HEK293 (cell line): Measurements from ENCODE around the gene ZNF429.

Experiments used
- CTCF ChIA-PET: fragments of 350-600 bp; formaldehyde crosslinking; extraction: SDS; loops from one replicate; lab custom pipeline; 2021; ENCODE audit warnings: antibody characterized with exemption; lab: Yijun Ruan, JAX
- POLR2A ChIA-PET: fragments of 300-600 bp; formaldehyde crosslinking; extraction: SDS; loops from one replicate; lab custom pipeline; 2020; ENCODE audit warnings: antibody characterized with exemption, inconsistent platforms; lab: Yijun Ruan, JAX
- H3K27ac ChIP-seq: fragments of 200-500 bp; sonication (Bioruptor generic); 2 replicates; pipeline ENCODE4 v1.5.1; 2014; ENCODE audit warnings: low read depth, low read length, control low read depth, inconsistent platforms; ENCODE audit errors: extremely low read depth
- H3K36me3 ChIP-seq, 2 experiments: fragments of 200-500 bp in 1 of 2; sonication (Bioruptor generic) in 1 of 2; 1 replicate in 1 of 2; 2 replicates in 1 of 2; pipeline ENCODE4 v1.5.1; 2014 to 2017; ENCODE audit warnings: inconsistent platforms in 2 of 2, low read length in 2 of 2; ENCODE audit not compliant: control insufficient read depth in 2 of 2, insufficient read depth in 1 of 2
- H3K4me1 ChIP-seq: fragments of 200-500 bp; sonication (Bioruptor generic); 2 replicates; pipeline ENCODE4 v1.5.1; 2014; ENCODE audit warnings: mild to moderate bottlenecking, low read length, inconsistent platforms; ENCODE audit not compliant: control insufficient read depth, insufficient read depth
- H3K4me3 ChIP-seq: 2 replicates; pipeline ENCODE4 v1.5.1; 2011; ENCODE audit warnings: low read depth, mild to moderate bottlenecking, control low read depth, low read length, moderate library complexity
- H3K9me3 ChIP-seq: fragments of 200-500 bp; sonication (Bioruptor generic); 2 replicates; pipeline ENCODE4 v1.5.1; 2014; ENCODE audit warnings: low read depth, low read length, inconsistent platforms; ENCODE audit not compliant: control insufficient read depth, insufficient read depth
- RBAK ChIP-seq: fragments of 450-650 bp; formaldehyde crosslinking; IDR thresholded peaks from 2 replicates; pipeline ENCODE4 v1.5.1; 2016; ENCODE audit warnings: missing biosample characterization, missing genetic modification characterization
- REPIN1 ChIP-seq: fragments of 450-650 bp; formaldehyde crosslinking; IDR thresholded peaks from 2 replicates; pipeline ENCODE4 v1.5.1; 2017; ENCODE audit warnings: missing biosample characterization, missing genetic modification characterization, low read depth
- SP2 ChIP-seq: fragments of 450-650 bp; formaldehyde crosslinking; IDR thresholded peaks from 2 replicates; pipeline ENCODE4 v1.5.1; 2016; ENCODE audit warnings: missing biosample characterization, missing genetic modification characterization
- SP3 ChIP-seq: fragments of 450-650 bp; formaldehyde crosslinking; IDR thresholded peaks from 2 replicates; pipeline ENCODE4 v1.5.1; 2016; ENCODE audit warnings: missing biosample characterization, missing genetic modification characterization
- SP7 ChIP-seq: fragments of 450-650 bp; formaldehyde crosslinking; IDR thresholded peaks from 2 replicates; pipeline ENCODE4 v1.5.1; 2016; ENCODE audit warnings: missing biosample characterization, missing genetic modification characterization
- TRIM28 ChIP-seq: IDR thresholded peaks from 2 replicates; pipeline ENCODE4 v1.6.1; 2011; ENCODE audit warnings: low read length, control low read depth, borderline replicate concordance
- WT1 ChIP-seq: fragments of 450-650 bp; formaldehyde crosslinking; IDR thresholded peaks from 2 replicates; pipeline ENCODE4 v1.5.1; 2016; ENCODE audit warnings: missing biosample characterization, missing genetic modification characterization
- ZBTB17 ChIP-seq: fragments of 450-650 bp; formaldehyde crosslinking; IDR thresholded peaks from 2 replicates; pipeline ENCODE4 v1.5.1; 2016; ENCODE audit warnings: missing biosample characterization, missing genetic modification characterization
- ZBTB20 ChIP-seq: fragments of 450-650 bp; formaldehyde crosslinking; IDR thresholded peaks from 2 replicates; pipeline ENCODE4 v1.5.1; 2016; ENCODE audit warnings: missing biosample characterization, missing genetic modification characterization
- ZFP41 ChIP-seq: fragments of 450-650 bp; formaldehyde crosslinking; IDR thresholded peaks from 2 replicates; pipeline ENCODE4 v1.5.1; 2016; ENCODE audit warnings: missing biosample characterization, missing genetic modification characterization, borderline replicate concordance
- ZNF211 ChIP-seq: fragments of 450-650 bp; formaldehyde crosslinking; IDR thresholded peaks from 2 replicates; pipeline ENCODE4 v1.5.1; 2016; ENCODE audit warnings: low read depth, missing biosample characterization, missing genetic modification characterization
- ZNF223 ChIP-seq: fragments of 450-650 bp; formaldehyde crosslinking; IDR thresholded peaks from 2 replicates; pipeline ENCODE4 v1.5.1; 2016; ENCODE audit warnings: missing biosample characterization, missing genetic modification characterization
- ZNF324 ChIP-seq: fragments of 450-650 bp; formaldehyde crosslinking; IDR thresholded peaks from 2 replicates; pipeline ENCODE4 v1.5.1; 2016; ENCODE audit warnings: missing biosample characterization, missing genetic modification characterization
- ZNF335 ChIP-seq: fragments of 450-650 bp; formaldehyde crosslinking; conservative IDR thresholded peaks from 2 replicates; pipeline ENCODE4 v1.5.1; 2016; ENCODE audit warnings: missing biosample characterization, missing genetic modification characterization
- ZNF341 ChIP-seq: fragments of 450-650 bp; formaldehyde crosslinking; IDR thresholded peaks from 2 replicates; pipeline ENCODE4; 2016; ENCODE audit warnings: low read depth, missing biosample characterization, missing genetic modification characterization
- ZNF610 ChIP-seq: fragments of 450-650 bp; formaldehyde crosslinking; IDR thresholded peaks from 2 replicates; pipeline ENCODE4 v1.5.1; 2016; ENCODE audit warnings: missing biosample characterization, missing genetic modification characterization, borderline replicate concordance
- ZNF629 ChIP-seq: fragments of 450-650 bp; formaldehyde crosslinking; IDR thresholded peaks from 2 replicates; pipeline ENCODE4 v1.5.1; 2017; ENCODE audit warnings: missing biosample characterization, missing genetic modification characterization
- ZNF658 ChIP-seq: fragments of 450-650 bp; formaldehyde crosslinking; IDR thresholded peaks from 2 replicates; pipeline ENCODE4; 2016; ENCODE audit warnings: missing biosample characterization, missing genetic modification characterization
- ZNF660 ChIP-seq: fragments of 450-650 bp; IDR thresholded peaks from 2 replicates; pipeline ENCODE4 v1.5.1; 2018; ENCODE audit warnings: missing biosample characterization, mild to moderate bottlenecking, missing genetic modification characterization
- ZNF670 ChIP-seq: fragments of 450-650 bp; formaldehyde crosslinking; IDR thresholded peaks from 2 replicates; pipeline ENCODE4 v1.5.1; 2016; ENCODE audit warnings: missing biosample characterization, missing genetic modification characterization, low read depth
- ZNF76 ChIP-seq: fragments of 450-650 bp; formaldehyde crosslinking; IDR thresholded peaks from 2 replicates; pipeline ENCODE4; 2016; ENCODE audit warnings: low read depth, missing biosample characterization, missing genetic modification characterization, borderline replicate concordance
- ZNF792 ChIP-seq: fragments of 450-650 bp; formaldehyde crosslinking; IDR thresholded peaks from 2 replicates; pipeline ENCODE4 v1.5.1; 2016; ENCODE audit warnings: missing biosample characterization, missing genetic modification characterization
- ZXDB ChIP-seq: fragments of 450-650 bp; formaldehyde crosslinking; IDR thresholded peaks from 2 replicates; pipeline ENCODE4 v1.5.1; 2016; ENCODE audit warnings: missing biosample characterization, missing genetic modification characterization
- TF ChIP-seq, protein P1 (sequence below): fragments of 450-650 bp; formaldehyde crosslinking; optimal IDR thresholded peaks from 2 replicates; pipeline ENCODE3; 2016; ENCODE audit warnings: missing biosample characterization, mild to moderate bottlenecking, missing genetic modification characterization
- TF ChIP-seq, protein P2 (sequence below): fragments of 450-650 bp; formaldehyde crosslinking; IDR thresholded peaks from 2 replicates; pipeline ENCODE4 v1.5.1; 2016; ENCODE audit warnings: missing biosample characterization, missing genetic modification characterization
- TF ChIP-seq, protein P3 (sequence below): fragments of 450-650 bp; formaldehyde crosslinking; IDR thresholded peaks from 2 replicates; pipeline ENCODE4 v1.5.1; 2017; ENCODE audit warnings: missing biosample characterization, missing genetic modification characterization
- TF ChIP-seq, protein P4 (sequence below): fragments of 450-650 bp; formaldehyde crosslinking; conservative IDR thresholded peaks from 2 replicates; pipeline ENCODE4 v1.5.1; 2016; ENCODE audit warnings: low read depth, missing biosample characterization, missing genetic modification characterization
- TF ChIP-seq, protein P5 (sequence below): fragments of 450-650 bp; formaldehyde crosslinking; IDR thresholded peaks from 2 replicates; pipeline ENCODE4 v1.5.1; 2016; ENCODE audit warnings: missing biosample characterization, missing genetic modification characterization

The ZNF429 gene

DNA sequence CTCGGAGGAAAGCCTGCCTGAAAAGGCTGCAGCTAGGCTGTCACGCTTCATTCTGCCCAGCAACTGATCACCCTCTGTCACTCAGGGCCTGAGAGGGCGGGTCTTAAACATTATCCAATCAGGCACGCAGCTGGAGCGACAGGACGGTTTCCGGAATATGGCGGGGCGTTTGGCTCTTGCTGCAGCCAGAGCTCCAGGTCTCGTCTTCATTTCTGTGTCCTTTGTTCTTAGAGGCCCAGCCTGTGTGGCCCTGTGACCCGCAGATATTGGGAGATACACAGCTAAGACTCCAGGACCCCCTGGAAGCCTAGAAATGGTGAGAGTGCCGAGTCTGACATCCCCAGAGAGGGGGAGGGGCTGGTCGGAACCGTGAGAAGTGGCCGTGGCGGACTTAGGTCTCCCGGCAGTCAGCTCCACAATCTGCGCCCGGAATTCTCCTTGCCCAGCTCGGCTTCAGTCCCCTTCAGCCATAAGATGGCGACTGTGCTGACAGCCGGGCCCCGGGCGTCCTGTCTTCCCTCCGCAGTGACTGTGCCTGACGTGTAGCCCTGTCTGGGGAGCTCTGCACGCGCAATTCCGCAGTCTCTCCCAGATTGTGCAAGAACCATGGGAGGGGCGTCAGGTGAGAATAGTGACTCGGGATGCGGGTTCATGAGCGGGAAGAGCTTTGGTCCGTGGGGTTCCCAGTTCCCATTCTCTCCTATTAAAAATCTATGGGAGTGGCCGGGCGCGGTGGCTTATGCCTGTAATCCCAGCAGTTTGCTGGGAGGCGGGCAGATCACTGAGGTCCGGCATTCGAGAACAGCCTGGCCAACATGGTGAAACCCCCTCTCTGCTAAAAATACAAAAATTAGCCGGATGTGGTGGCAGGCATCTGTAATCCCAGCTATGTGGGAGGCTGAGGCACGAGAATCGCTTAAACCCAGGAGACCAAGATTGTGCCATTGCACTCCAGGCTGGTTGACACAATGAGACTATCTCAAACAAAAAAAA lies at the start of gene ZNF429:
Gene ZNF429 (plus strand): TSS at position 144 of the 993 bp plus-strand sequence. CDS start 170 bp downstream, at position 314.
- ChIA-PET CTCF (interaction anchor here (0.5 to 1.0 kb wide), 4 partner anchors 69 to 1022 kb away, joined by 3 to 5 read pairs (median 3); no protein-coding TSS in a partner anchor), POLR2A (interaction anchor here (0.6 to 2.2 kb wide), 9 partner anchors 109 to 1467 kb away, joined by 3 to 16 read pairs (median 5); partner anchors contain the start of genes ZNF493, ZNF66, ZNF682 and ZNF708)
- Histone ChIP-seq H3K27ac (no peak within 1 kb of the TSS), H3K9me3 (no peaks in the 10 kb centered on the region), H3K4me1 (no peaks in the 10 kb centered on the region), H3K36me3 (peaks cover 0 to 10% of the 10 kb centered on the region in 2 experiments; a peak in 1 of 3 replicates), H3K4me3 (peak within 1 kb of the TSS; percentile 81)
- peak; percentile 61 for TF ChIP-seq ZNF335 (tag by site-specific recombination)
- peak; percentile 90 for TF ChIP-seq ZBTB20 (tag by site-specific recombination)
- TF ChIP-seq, protein P1, sequence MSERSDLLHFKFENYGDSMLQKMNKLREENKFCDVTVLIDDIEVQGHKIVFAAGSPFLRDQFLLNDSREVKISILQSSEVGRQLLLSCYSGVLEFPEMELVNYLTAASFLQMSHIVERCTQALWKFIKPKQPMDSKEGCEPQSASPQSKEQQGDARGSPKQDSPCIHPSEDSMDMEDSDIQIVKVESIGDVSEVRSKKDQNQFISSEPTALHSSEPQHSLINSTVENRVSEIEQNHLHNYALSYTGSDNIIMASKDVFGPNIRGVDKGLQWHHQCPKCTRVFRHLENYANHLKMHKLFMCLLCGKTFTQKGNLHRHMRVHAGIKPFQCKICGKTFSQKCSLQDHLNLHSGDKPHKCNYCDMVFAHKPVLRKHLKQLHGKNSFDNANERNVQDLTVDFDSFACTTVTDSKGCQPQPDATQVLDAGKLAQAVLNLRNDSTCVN, result peak; percentile 50
- TF ChIP-seq WT1 (tag by site-specific recombination), result no peak
- 0 out of 2 replicates have a peak, but pooled peaks have one; percentile 36 for TF ChIP-seq ZNF324
- TF ChIP-seq ZNF629 (tag by site-specific recombination), result 0 out of 2 replicates have a peak, but pooled peaks have one; percentile 11
- TF ChIP-seq ZNF211 (tag by site-specific recombination), result no peak
- no peak for TF ChIP-seq RBAK (tag by site-specific recombination)
- TF ChIP-seq ZBTB17 (tag by site-specific recombination), result 0 out of 2 replicates have a peak, but pooled peaks have one; percentile 28
- TF ChIP-seq, protein P2, sequence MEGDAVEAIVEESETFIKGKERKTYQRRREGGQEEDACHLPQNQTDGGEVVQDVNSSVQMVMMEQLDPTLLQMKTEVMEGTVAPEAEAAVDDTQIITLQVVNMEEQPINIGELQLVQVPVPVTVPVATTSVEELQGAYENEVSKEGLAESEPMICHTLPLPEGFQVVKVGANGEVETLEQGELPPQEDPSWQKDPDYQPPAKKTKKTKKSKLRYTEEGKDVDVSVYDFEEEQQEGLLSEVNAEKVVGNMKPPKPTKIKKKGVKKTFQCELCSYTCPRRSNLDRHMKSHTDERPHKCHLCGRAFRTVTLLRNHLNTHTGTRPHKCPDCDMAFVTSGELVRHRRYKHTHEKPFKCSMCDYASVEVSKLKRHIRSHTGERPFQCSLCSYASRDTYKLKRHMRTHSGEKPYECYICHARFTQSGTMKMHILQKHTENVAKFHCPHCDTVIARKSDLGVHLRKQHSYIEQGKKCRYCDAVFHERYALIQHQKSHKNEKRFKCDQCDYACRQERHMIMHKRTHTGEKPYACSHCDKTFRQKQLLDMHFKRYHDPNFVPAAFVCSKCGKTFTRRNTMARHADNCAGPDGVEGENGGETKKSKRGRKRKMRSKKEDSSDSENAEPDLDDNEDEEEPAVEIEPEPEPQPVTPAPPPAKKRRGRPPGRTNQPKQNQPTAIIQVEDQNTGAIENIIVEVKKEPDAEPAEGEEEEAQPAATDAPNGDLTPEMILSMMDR (tag by site-specific recombination), result peak; percentile 13; the same call in 1 of the 2 replicates
- peak; percentile 53; the same call in 1 of the 2 replicates for TF ChIP-seq TRIM28
- no peak for TF ChIP-seq ZFP41
- TF ChIP-seq REPIN1 (tag by site-specific recombination), result no peak
- no peak for TF ChIP-seq ZNF610
- TF ChIP-seq ZNF660, result peak; percentile 26; the same call in 1 of the 2 replicates
- peak; percentile 34; the same call in 1 of the 2 replicates for TF ChIP-seq SP7
- peak; percentile 36; the same call in 1 of the 2 replicates for TF ChIP-seq SP3 (tag by site-specific recombination)
- TF ChIP-seq, protein P3, sequence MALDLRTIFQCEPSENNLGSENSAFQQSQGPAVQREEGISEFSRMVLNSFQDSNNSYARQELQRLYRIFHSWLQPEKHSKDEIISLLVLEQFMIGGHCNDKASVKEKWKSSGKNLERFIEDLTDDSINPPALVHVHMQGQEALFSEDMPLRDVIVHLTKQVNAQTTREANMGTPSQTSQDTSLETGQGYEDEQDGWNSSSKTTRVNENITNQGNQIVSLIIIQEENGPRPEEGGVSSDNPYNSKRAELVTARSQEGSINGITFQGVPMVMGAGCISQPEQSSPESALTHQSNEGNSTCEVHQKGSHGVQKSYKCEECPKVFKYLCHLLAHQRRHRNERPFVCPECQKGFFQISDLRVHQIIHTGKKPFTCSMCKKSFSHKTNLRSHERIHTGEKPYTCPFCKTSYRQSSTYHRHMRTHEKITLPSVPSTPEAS, result no peak
- TF ChIP-seq ZNF76 (tag by site-specific recombination), result peak; percentile 38; the same call in 1 of the 2 replicates
- TF ChIP-seq, protein P4, sequence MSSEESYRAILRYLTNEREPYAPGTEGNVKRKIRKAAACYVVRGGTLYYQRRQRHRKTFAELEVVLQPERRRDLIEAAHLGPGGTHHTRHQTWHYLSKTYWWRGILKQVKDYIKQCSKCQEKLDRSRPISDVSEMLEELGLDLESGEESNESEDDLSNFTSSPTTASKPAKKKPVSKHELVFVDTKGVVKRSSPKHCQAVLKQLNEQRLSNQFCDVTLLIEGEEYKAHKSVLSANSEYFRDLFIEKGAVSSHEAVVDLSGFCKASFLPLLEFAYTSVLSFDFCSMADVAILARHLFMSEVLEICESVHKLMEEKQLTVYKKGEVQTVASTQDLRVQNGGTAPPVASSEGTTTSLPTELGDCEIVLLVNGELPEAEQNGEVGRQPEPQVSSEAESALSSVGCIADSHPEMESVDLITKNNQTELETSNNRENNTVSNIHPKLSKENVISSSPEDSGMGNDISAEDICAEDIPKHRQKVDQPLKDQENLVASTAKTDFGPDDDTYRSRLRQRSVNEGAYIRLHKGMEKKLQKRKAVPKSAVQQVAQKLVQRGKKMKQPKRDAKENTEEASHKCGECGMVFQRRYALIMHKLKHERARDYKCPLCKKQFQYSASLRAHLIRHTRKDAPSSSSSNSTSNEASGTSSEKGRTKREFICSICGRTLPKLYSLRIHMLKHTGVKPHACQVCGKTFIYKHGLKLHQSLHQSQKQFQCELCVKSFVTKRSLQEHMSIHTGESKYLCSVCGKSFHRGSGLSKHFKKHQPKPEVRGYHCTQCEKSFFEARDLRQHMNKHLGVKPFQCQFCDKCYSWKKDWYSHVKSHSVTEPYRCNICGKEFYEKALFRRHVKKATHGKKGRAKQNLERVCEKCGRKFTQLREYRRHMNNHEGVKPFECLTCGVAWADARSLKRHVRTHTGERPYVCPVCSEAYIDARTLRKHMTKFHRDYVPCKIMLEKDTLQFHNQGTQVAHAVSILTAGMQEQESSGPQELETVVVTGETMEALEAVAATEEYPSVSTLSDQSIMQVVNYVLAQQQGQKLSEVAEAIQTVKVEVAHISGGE (tag by site-specific recombination), result peak; percentile 35; the same call in 1 of the 2 replicates
- TF ChIP-seq ZNF670, result no peak
- no peak for TF ChIP-seq ZNF792 (tag by site-specific recombination)
- peak; percentile 61; the same call in 1 of the 2 replicates for TF ChIP-seq ZXDB (tag by site-specific recombination)
- no peak for TF ChIP-seq ZNF658
- peak; percentile 75 for TF ChIP-seq SP2 (tag by site-specific recombination)
- peak; percentile 88 for TF ChIP-seq ZNF341
- TF ChIP-seq, protein P5, sequence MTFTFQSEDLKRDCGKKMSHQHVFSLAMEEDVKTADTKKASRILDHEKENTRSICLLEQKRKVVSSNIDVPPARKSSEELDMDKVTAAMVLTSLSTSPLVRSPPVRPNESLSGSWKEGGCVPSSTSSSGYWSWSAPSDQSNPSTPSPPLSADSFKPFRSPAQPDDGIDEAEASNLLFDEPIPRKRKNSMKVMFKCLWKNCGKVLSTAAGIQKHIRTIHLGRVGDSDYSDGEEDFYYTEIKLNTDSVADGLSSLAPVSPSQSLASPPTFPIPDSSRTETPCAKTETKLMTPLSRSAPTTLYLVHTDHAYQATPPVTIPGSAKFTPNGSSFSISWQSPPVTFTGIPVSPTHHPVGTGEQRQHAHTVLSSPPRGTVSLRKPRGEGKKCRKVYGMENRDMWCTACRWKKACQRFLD (tag by site-specific recombination), result no peak
- TF ChIP-seq ZNF223 (tag by site-specific recombination), result no peak
